ENCODE results near the gene STK39.

STK39 gene

GRCh38 chr2:168181825-168182224, 65.6 kb downstream of the STK39 start:
- no peak for DNase-seq

GRCh38 chr2:168180914-168181313, 66.5 kb downstream of the STK39 start:
- no peak for DNase-seq

GRCh38 chr2:168180483-168180882, 66.9 kb downstream of the STK39 start:
- DNase-seq = no peak

- no peak for DNase-seq
These were observed 67.8 kb downstream of the STK39 start for GRCh38 chr2:168179592-168179991.

- no peak for DNase-seq
These were observed 68.7 kb downstream of the STK39 start for GRCh38 chr2:168178520-168179324.

- no peak for DNase-seq
These were observed 71.0 kb downstream of the STK39 start for GRCh38 chr2:168176402-168176801.

GRCh38 chr2:168175469-168175868, 71.9 kb downstream of the STK39 start:
- DNase-seq = no peak

- DNase-seq = no peak
These were observed 72.6 kb downstream of the STK39 start for GRCh38 chr2:168174756-168175155.

GRCh38 chr2:168172071-168172470, 75.3 kb downstream of the STK39 start:
- no peak for DNase-seq

- DNase-seq = no peak
These were observed 76.2 kb downstream of the STK39 start for GRCh38 chr2:168171059-168171762.

- DNase-seq = no peak
These were observed 78.2 kb downstream of the STK39 start for GRCh38 chr2:168169097-168169745.

- no peak for DNase-seq
These were observed 79.7 kb downstream of the STK39 start for GRCh38 chr2:168167511-168168263.

- DNase-seq = peak; percentile 38
These were observed 80.4 kb downstream of the STK39 start for GRCh38 chr2:168166902-168167510.

- DNase-seq = no peak
These were observed 81.2 kb downstream of the STK39 start for GRCh38 chr2:168165985-168166901.

GRCh38 chr2:168165397-168165796, 82.0 kb downstream of the STK39 start:
- no peak for DNase-seq

- no peak for DNase-seq
These were observed 86.5 kb downstream of the STK39 start for GRCh38 chr2:168160897-168161296.

GRCh38 chr2:168159754-168160585, 87.4 kb downstream of the STK39 start:
- no peak for DNase-seq

- no peak for DNase-seq
These were observed 88.8 kb downstream of the STK39 start for GRCh38 chr2:168158586-168158985.

GRCh38 chr2:168157926-168158325, 89.5 kb downstream of the STK39 start:
- DNase-seq = peak; percentile 42

- no peak for DNase-seq
These were observed 90.3 kb downstream of the STK39 start for GRCh38 chr2:168157070-168157469.

- peak; percentile 50 for DNase-seq
These were observed 90.7 kb downstream of the STK39 start for GRCh38 chr2:168156661-168157060.

Data from NCI-H226 (cell line).